MCF 10A (cell line): Measurements from ENCODE around the gene FREY1. TPM values are rescaled to one million over a fixed set of nuclear protein-coding genes. Genes with fewer than 3 reads are reported as not detected.

Source experiments
- BruUV-seq: library from RNA; stranded (reverse); fragments of 400-500 nt; replicated peaks from 2 replicates; lab custom pipeline; 2021; lab: Mats Ljungman, UMichigan
- CTCF ChIA-PET: fragments of 300-600 bp; sonication (Branson Sonifier 250); formaldehyde crosslinking; extraction: SDS; loops from one replicate; lab custom pipeline; 2021; ENCODE audit warnings: antibody characterized with exemption, inconsistent platforms; lab: Yijun Ruan, JAX
- POLR2A ChIA-PET: fragments of 300-600, 350-650 bp; sonication (Branson Sonifier 250); formaldehyde crosslinking; extraction: SDS; loops from one replicate; lab custom pipeline; 2020; ENCODE audit warnings: antibody characterized with exemption, inconsistent platforms; lab: Yijun Ruan, JAX
- DNase-seq: peaks from one replicate; pipeline ENCODE4 v3.0.0-alpha.2; 2018; ENCODE audit not compliant: unreplicated experiment
- H3K27ac Mint-ChIP-seq: one replicate; pipeline ENCODE4 v1.8.0; 2022; ENCODE audit warnings: mild to moderate bottlenecking, low read depth, mixed read lengths; ENCODE audit not compliant: unreplicated experiment
- H3K27me3 Mint-ChIP-seq: one replicate; pipeline ENCODE4 v1.8.0; 2022; ENCODE audit warnings: mixed read lengths; ENCODE audit not compliant: insufficient read depth, unreplicated experiment
- H3K36me3 Mint-ChIP-seq: one replicate; pipeline ENCODE4 v1.8.0; 2022; ENCODE audit warnings: mild to moderate bottlenecking, moderate library complexity, mixed read lengths; ENCODE audit not compliant: insufficient read depth, unreplicated experiment
- H3K4me1 Mint-ChIP-seq: one replicate; pipeline ENCODE4 v1.8.0; 2022; ENCODE audit warnings: mixed read lengths; ENCODE audit not compliant: insufficient read depth, unreplicated experiment
- H3K4me3 Mint-ChIP-seq: one replicate; pipeline ENCODE4 v1.8.0; 2022; ENCODE audit warnings: mild to moderate bottlenecking, moderate library complexity, mixed read lengths; ENCODE audit not compliant: unreplicated experiment
- H3K9me3 Mint-ChIP-seq: one replicate; pipeline ENCODE4 v1.8.0; 2022; ENCODE audit warnings: mixed read lengths; ENCODE audit not compliant: unreplicated experiment
- CTCF ChIP-seq: fragments of 200-600 bp; IDR thresholded peaks from one replicate; pipeline ENCODE4 v1.8.0; 2022; ENCODE audit warnings: antibody characterized with exemption, mild to moderate bottlenecking; ENCODE audit not compliant: unreplicated experiment
- intact Hi-C: fragments of 100-400 bp; cut with micrococcal nuclease; formaldehyde crosslinking; loops from 2 replicates; pipeline ENCODE4 v1.14.1; 2022
- total RNA-seq: library from RNA; stranded (reverse); gene quantifications from 2 replicates; pipeline ENCODE4 v1.2.3, GENCODE V29; 2022

FREY1 gene
- total RNA-seq, 1 experiment from 2014 or later = 1.3 TPM

DNA sequence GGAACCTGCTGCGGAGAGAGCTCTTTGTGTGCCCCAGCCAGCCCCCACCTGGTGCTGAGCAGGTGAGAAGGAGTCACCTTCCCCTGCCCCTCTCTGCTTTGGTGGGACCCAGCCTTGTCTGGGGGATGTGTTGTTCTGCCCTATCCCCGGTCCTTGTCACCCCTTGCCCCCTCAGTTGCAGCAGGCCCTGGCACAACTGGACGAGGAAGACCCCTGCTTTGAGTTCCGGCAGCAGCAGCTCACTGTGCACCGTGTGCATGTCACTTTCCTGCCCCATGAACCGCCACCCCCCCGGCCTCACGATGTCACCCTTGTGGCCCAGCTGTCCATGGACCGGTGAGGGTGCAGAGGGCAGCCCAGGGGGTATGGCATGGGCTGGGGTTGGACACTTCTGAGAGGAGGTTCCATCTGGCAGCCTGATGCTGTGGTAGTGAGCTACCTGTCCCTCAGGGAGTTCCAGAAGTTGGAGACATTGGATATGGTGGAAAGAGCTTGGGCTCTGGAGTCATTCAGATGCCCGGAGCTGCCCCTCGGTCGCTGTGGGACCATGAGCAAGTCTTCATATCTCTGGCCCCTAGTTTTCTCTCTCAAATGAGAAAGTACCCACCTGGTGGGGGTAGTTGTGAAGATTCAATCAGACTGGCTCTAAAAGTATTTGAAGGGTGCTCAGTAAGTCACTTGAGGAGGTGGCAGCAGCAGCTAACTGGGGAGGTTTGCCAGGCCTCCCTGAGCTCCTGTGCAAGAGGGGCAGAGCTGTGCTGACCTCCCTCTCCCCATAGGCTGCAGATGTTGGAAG, 19.7 kb upstream of the FREY1 start:
- TF ChIP-seq CTCF = no peak
- peaks cover 31% of the 10 kb centered on the region for H3K4me1 Mint-ChIP-seq
- H3K27me3 Mint-ChIP-seq = no peaks in the 10 kb centered on the region
- intact Hi-C loops = no loop called here
- DNase-seq = no peak
- no peak overlapping the region for H3K27ac Mint-ChIP-seq
- H3K9me3 Mint-ChIP-seq = no peaks in the 10 kb centered on the region
- peaks cover 11% of the 10 kb centered on the region for H3K36me3 Mint-ChIP-seq
- CTCF ChIA-PET = interaction anchor here (0.5 to 1.1 kb wide), 3 partner anchors 39 to 790 kb away, joined by 4 to 7 read pairs (median 4); no protein-coding TSS in a partner anchor
- POLR2A ChIA-PET = interaction anchor here (1.2 kb wide), 1 partner anchor 8 kb away, joined by 5 read pairs; the partner anchor contains the start of gene PEX16
- H3K4me3 Mint-ChIP-seq = no peak overlapping the region
- no TSS peak for BruUV-seq

DNA sequence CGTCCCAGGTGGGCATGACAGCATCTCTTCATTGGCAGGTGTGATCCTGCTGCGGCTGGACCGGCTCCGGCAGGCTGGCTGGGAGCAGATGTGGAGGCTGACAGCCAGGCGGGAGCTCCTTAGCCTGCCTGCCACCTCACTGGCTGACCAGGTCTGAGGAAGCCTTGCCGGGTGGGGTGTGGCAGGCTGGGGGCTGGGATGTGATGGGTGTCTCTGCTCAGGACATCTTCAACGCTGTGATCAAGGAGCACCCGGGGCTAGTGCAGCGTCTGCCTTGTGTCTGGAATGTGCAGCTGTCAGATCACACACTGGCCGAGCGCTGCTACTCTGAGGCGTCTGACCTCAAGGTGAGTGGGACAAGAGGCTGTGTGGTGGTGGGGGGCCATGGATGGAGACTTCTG, 18.9 kb upstream of the FREY1 start:
- Mint-ChIP-seq H3K36me3 (peaks cover 5% of the 10 kb centered on the region), H3K4me1 (peaks cover 23% of the 10 kb centered on the region), H3K9me3 (no peaks in the 10 kb centered on the region), H3K27ac (no peak overlapping the region), H3K27me3 (no peaks in the 10 kb centered on the region), H3K4me3 (no peak overlapping the region)
- POLR2A ChIA-PET = no interaction called here
- intact Hi-C loops = no loop called here
- no TSS peak for BruUV-seq
- DNase-seq = no peak
- no peak for TF ChIP-seq CTCF
- CTCF ChIA-PET = interaction anchor here (0.9 to 1.1 kb wide), 2 partner anchors 10 to 39 kb away, joined by 3 to 7 read pairs; no protein-coding TSS in a partner anchor

- no peak overlapping the region for H3K4me3 Mint-ChIP-seq
- POLR2A ChIA-PET = interaction anchor here (0.9 kb wide), 1 partner anchor 9 kb away, joined by 3 read pairs; no protein-coding TSS in a partner anchor
- H3K27ac Mint-ChIP-seq = no peak overlapping the region
- intact Hi-C loops = no loop called here
- H3K36me3 Mint-ChIP-seq = peaks cover 5% of the 10 kb centered on the region
- H3K9me3 Mint-ChIP-seq = no peaks in the 10 kb centered on the region
- no TSS peak for BruUV-seq
- no peak for TF ChIP-seq CTCF
- DNase-seq = no peak
- CTCF ChIA-PET = interaction anchor here (0.9 to 1.1 kb wide), 2 partner anchors 10 to 40 kb away, joined by 3 to 7 read pairs; no protein-coding TSS in a partner anchor
- H3K4me1 Mint-ChIP-seq = peaks cover 19% of the 10 kb centered on the region
- no peaks in the 10 kb centered on the region for H3K27me3 Mint-ChIP-seq
Measured at GRCh38 chr11:45925550-45925949, 18.5 kb upstream of the FREY1 start.

- no peak overlapping the region for H3K27ac Mint-ChIP-seq
- TF ChIP-seq CTCF = no peak
- no peak overlapping the region for H3K4me3 Mint-ChIP-seq
- H3K9me3 Mint-ChIP-seq = no peaks in the 10 kb centered on the region
- ChIA-PET CTCF (interaction anchor here (0.9 to 1.0 kb wide), 2 partner anchors 11 to 82 kb away, joined by 3 read pairs; no protein-coding TSS in a partner anchor), POLR2A (interaction anchor here (0.9 kb wide), 1 partner anchor 8 kb away, joined by 3 read pairs; no protein-coding TSS in a partner anchor)
- intact Hi-C loops = no loop called here
- H3K4me1 Mint-ChIP-seq = peaks cover 13% of the 10 kb centered on the region
- no peaks in the 10 kb centered on the region for H3K27me3 Mint-ChIP-seq
- peaks cover under 1% of the 10 kb centered on the region for H3K36me3 Mint-ChIP-seq
- DNase-seq = no peak
- no TSS peak for BruUV-seq
Measured at GRCh38 chr11:45924927-45925326, 17.9 kb upstream of the FREY1 start.
